Endothelial cell of umbilical vein (primary cell): Measurements from ENCODE around the gene FAM171A2. TPM values are rescaled to one million over a fixed set of nuclear protein-coding genes. Genes with fewer than 3 reads are reported as not detected.

Experiments
- BruUV-seq: library from RNA; stranded (reverse); fragments of 400-500 nt; replicated peaks from 2 replicates; lab custom pipeline; 2021; lab: Mats Ljungman, UMichigan
- CTCF ChIA-PET: fragments of 300-600, 350-600 bp; sonication (Branson Sonifier 250); formaldehyde crosslinking; loops from one replicate; lab custom pipeline; 2021; ENCODE audit warnings: antibody characterized with exemption, inconsistent platforms; lab: Charles Lee
- POLR2A ChIA-PET: fragments of 300-600, 350-600 bp; sonication (Branson Sonifier 250); formaldehyde crosslinking; loops from one replicate; lab custom pipeline; 2021; ENCODE audit warnings: antibody characterized with exemption, inconsistent platforms; lab: Charles Lee
- DNase-seq: peaks from one replicate; pipeline ENCODE4 v3.0.0-alpha.2; 2011; ENCODE audit warnings: low read depth, low spot score
- FAIRE-seq: peaks from 2 replicates; lab custom pipeline; 2011; peaks lifted over from hg19 to GRCh38; lab: Jason Lieb, UNC
- H2AFZ ChIP-seq: 2 replicates; pipeline ENCODE4 v1.6.0; 2012; ENCODE audit warnings: low read depth, low read length, control low read depth, inconsistent platforms
- H3K27ac ChIP-seq: 2 replicates; pipeline ENCODE4 v1.5.1; 2011; ENCODE audit warnings: low read depth, mild to moderate bottlenecking, control low read depth, low read length, moderate library complexity; ENCODE audit not compliant: insufficient read depth
- H3K27me3 ChIP-seq, 2 experiments: 2 replicates each; pipeline versions ENCODE4 v1.6.0 to v1.6.1; 2011; ENCODE audit warnings: low read length in 2 of 2, mixed read lengths in 1 of 2; ENCODE audit not compliant: control insufficient read depth in 2 of 2, insufficient read depth in 2 of 2
- H3K36me3 ChIP-seq, 2 experiments: 2 replicates in 1 of 2; 3 replicates in 1 of 2; pipeline ENCODE4 v1.5.1; 2011; ENCODE audit warnings: low read length in 2 of 2, mild to moderate bottlenecking in 1 of 2, moderate library complexity in 1 of 2; ENCODE audit not compliant: control insufficient read depth in 2 of 2, insufficient read depth in 2 of 2; ENCODE audit errors: extremely low read depth in 1 of 2
- H3K4me1 ChIP-seq: 3 replicates; pipeline ENCODE4 v1.5.1; 2011; ENCODE audit warnings: mild to moderate bottlenecking, low read length; ENCODE audit not compliant: control insufficient read depth, insufficient read depth; ENCODE audit errors: extremely low read depth
- H3K4me2 ChIP-seq: 2 replicates; pipeline ENCODE4 v1.6.1; 2011; ENCODE audit warnings: low read length, control low read depth, mixed read lengths; ENCODE audit not compliant: insufficient read depth
- H3K4me3 ChIP-seq, 3 experiments: fragments of 200-600 bp in 1 of 3; sonication (generic), shearing (Covaris generic) in 1 of 3; replicated peaks in 1 of 3; 2 replicates each; pipeline ENCODE4 v1.5.1; 2011 to 2016; ENCODE audit warnings: control low read depth in 3 of 3, low read length in 3 of 3, mild to moderate bottlenecking in 2 of 3, inconsistent platforms in 1 of 3, low read depth in 1 of 3, moderate library complexity in 1 of 3; ENCODE audit not compliant: insufficient read depth in 1 of 3
- H3K79me2 ChIP-seq: 2 replicates; pipeline ENCODE4 v1.6.0; 2012; ENCODE audit warnings: low read length, inconsistent platforms; ENCODE audit not compliant: control insufficient read depth, insufficient read depth
- H3K9ac ChIP-seq: replicated peaks from 2 replicates; pipeline ENCODE3; 2011; ENCODE audit warnings: low read length, control low read depth; ENCODE audit not compliant: insufficient read depth; ENCODE audit errors: extremely low read depth
- H3K9me1 ChIP-seq: replicated peaks from 3 replicates; pipeline ENCODE4 v1.6.0; 2011; ENCODE audit warnings: mild to moderate bottlenecking, low read length; ENCODE audit not compliant: control insufficient read depth, insufficient read depth; ENCODE audit errors: extremely low read depth
- H3K9me3 ChIP-seq: replicated peaks from 2 replicates; pipeline ENCODE4 v1.5.1; 2012; ENCODE audit warnings: low read length, inconsistent platforms; ENCODE audit not compliant: control insufficient read depth, insufficient read depth
- H4K20me1 ChIP-seq: replicated peaks from 2 replicates; pipeline ENCODE3; 2011; ENCODE audit warnings: mild to moderate bottlenecking, low read length; ENCODE audit not compliant: control insufficient read depth, insufficient read depth; ENCODE audit errors: extremely low read depth
- CTCF ChIP-seq, 2 donors: IDR thresholded peaks; 1 replicate in 1 of 2; 2 replicates in 1 of 2; pipeline ENCODE4 v1.5.1; 2011; ENCODE audit warnings: low read length in 2 of 2, mild to moderate bottlenecking in 2 of 2, moderate library complexity in 2 of 2, control low read depth in 1 of 2, inconsistent platforms in 1 of 2, low read depth in 1 of 2; ENCODE audit not compliant: insufficient read depth in 1 of 2; ENCODE audit errors: extremely low read depth in 1 of 2
- EZH2 ChIP-seq: IDR thresholded peaks from 2 replicates; pipeline ENCODE4 v1.6.1; 2012; ENCODE audit warnings: borderline replicate concordance, low read depth, mild to moderate bottlenecking, moderate library complexity, low read length, inconsistent platforms; ENCODE audit not compliant: severe bottlenecking
- MAX ChIP-seq: IDR thresholded peaks from 2 replicates; pipeline ENCODE4 v1.6.1; 2011; ENCODE audit not compliant: insufficient read depth, insufficient read length
- MYC ChIP-seq: IDR thresholded peaks from one replicate; pipeline ENCODE4 v1.6.1; 2011; ENCODE audit warnings: mild to moderate bottlenecking, low read depth, low read length
- POLR2A ChIP-seq: IDR thresholded peaks from 2 replicates; pipeline ENCODE4 v1.6.1; 2012; ENCODE audit warnings: low read depth, mild to moderate bottlenecking, control low read depth, low read length
- POLR2AphosphoS5 ChIP-seq: IDR thresholded peaks from 2 replicates; pipeline ENCODE4 v1.6.1; 2012; ENCODE audit warnings: low read depth, mild to moderate bottlenecking, control low read depth, low read length, moderate library complexity; ENCODE audit not compliant: insufficient read depth
- dilution Hi-C: fragments of 300-500 bp; cut with MboI; formaldehyde crosslinking; loops from one replicate; pipeline ENCODE4 v1.15.0; 2019; ENCODE audit warnings: low sequenced_read_pairs; ENCODE audit not compliant: extremely low pct_ligation_motif_present
- intact Hi-C: fragments of 100-400 bp; cut with micrococcal nuclease; formaldehyde crosslinking; loops from one replicate; pipeline ENCODE4 v1.10.0; 2022
- polyA plus RNA-seq, 4 experiments: library from polyadenylated mRNA; depleted of rRNA in 3 of 4; stranded (reverse) in 3 of 4; unstranded in 1 of 4; fragments of >200 nt; gene quantifications; 2 replicates each; pipeline versions ENCODE4 v1.2.1 to v1.2.3, GENCODE V29; 2011 to 2012; ENCODE audit warnings: missing spikeins in 1 of 4
- total RNA-seq: library from RNA; stranded (reverse); gene quantifications from 2 replicates; pipeline ENCODE4 v1.2.3, GENCODE V29; 2021

The FAM171A2 gene
- total and polyA plus RNA-seq, 2 donors (not counting 3 experiments of a cell fraction or from before 2014, with no cell fraction given) = 11.3 to 13.4 TPM

- peaks cover 7% of the 10 kb centered on the region for H3K79me2 ChIP-seq
- peak; percentile 96 for DNase-seq
- no peak overlapping the region for H3K4me3 ChIP-seq
- H3K27ac ChIP-seq = no peak overlapping the region
- peak; percentile 97 for FAIRE-seq
- H3K27me3 ChIP-seq = no peaks in the 10 kb centered on the region
- no peaks in the 10 kb centered on the region for H4K20me1 ChIP-seq
- TF ChIP-seq POLR2A (peak; percentile 48), POLR2AphosphoS5 (peak; percentile 68), EZH2 (no peak), CTCF (IDR thresholded peaks at IDR 0.05; ENCODE audit: extremely low read depth in 1 of 2, insufficient read depth in 1 of 2, low read depth in 1 of 2, low read length in 2 of 2) (no peak), MAX (peak; percentile 96), MYC (peak; percentile 34)
- no peak overlapping the region for H2AFZ ChIP-seq
- no peaks in the 10 kb centered on the region for H3K9me1 ChIP-seq
- POLR2A ChIA-PET = interaction anchor here (0.6 to 0.7 kb wide), 2 partner anchors 107 to 116 kb away, joined by 3 to 5 read pairs; partner anchors contain the start of gene UBTF
- H3K9me3 ChIP-seq = no peaks in the 10 kb centered on the region
- peaks cover 0 to 3% of the 10 kb centered on the region in 2 experiments for H3K36me3 ChIP-seq
- no TSS peak for BruUV-seq
- CTCF ChIA-PET = interaction anchor here (0.6 to 4.9 kb wide), 11 partner anchors 12 to 548 kb away, joined by 3 to 68 read pairs (median 4); partner anchors contain the start of genes DUSP3, FAM171A2, RUNDC3A and UBTF
- dilution Hi-C loops (no loop called here), intact Hi-C loops (loop anchor here (1.0 kb wide), 1 partner anchor 18 kb away; the partner anchor contains the start of gene GRN)
- H3K4me1 ChIP-seq = peaks cover 9% of the 10 kb centered on the region
- no peak overlapping the region for H3K4me2 ChIP-seq
- no peak overlapping the region for H3K9ac ChIP-seq
Measured at GRCh38 chr17:44326861-44327444, 36.7 kb downstream of the FAM171A2 start.
